Stimulated activated CD4-positive, alpha-beta T cell treated with anti-CD3 and anti-CD28 coated beads, TNF-alpha, amount 100 ng/mL, for 1 hour (primary cell): ENCODE results near the gene ARF1.
A peak's percentile ranks its signal among the peaks of the same experiment; 100 is the strongest.

Experiments
- DNase-seq, 3 donors: peaks; one replicate each; pipeline ENCODE4 v3.0.0-alpha.2; 2020; ENCODE audit warnings: low read depth in 3 of 3, low spot score in 1 of 3

Gene ARF1

DNA sequence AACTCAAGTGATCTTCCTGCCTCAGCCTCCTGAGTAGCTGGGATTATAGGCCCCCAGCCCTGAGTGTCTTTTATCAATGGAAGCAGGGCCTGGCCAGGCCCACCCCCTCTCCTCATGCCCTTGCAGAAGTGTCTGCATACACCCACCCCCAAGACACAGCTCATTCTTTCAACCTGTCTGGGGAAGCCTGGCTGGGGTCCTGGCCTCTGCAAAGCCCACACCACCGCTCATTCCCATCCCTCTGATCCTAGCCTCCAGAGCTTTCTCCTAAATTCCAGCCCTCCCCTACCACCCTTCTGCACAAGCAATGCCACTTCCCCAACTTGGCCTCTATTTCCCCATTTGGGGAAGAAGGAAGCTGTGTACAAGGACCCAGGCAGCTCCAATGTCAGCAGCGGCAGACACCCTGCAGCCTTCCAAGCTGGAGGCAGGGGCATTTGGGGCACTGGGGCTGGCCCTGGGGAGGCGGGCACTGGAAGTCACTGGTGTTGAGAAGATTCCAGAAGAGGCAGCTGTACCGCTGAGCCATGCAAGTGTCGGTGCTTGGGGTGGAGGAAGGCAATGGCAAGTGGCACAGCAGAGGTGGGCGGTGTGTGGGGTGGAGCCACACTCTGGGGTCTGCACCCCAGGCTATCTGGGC is 33.7 kb upstream of the ARF1 start:
- DNase-seq = no peak

DNA sequence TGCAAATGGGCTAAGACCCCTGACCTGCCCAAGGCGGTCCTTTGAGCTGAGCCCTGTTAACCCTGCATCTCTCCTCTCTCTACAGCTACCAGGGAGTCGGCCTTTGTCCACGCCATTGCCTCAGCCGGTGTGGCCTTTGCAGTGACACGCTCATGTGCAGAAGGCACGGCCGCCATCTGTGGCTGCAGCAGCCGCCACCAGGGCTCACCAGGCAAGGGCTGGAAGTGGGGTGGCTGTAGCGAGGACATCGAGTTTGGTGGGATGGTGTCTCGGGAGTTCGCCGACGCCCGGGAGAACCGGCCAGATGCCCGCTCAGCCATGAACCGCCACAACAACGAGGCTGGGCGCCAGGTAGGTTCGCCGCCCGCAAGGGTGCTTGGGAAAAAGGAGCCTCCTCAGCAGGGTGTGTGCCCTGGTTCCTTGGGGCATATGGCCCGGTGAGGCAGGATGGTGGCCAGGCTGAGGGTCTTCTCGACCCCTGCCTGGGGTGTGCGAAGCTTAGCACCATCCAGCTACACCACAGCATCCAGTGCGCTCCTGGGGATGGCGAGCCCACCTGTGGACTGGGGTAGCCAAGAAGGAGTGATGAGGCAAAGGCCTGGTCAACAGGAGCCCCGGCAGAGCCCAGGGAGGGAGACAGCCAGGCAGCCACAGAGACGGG is 31.8 kb upstream of the ARF1 start:
- DNase-seq = no peak

DNA sequence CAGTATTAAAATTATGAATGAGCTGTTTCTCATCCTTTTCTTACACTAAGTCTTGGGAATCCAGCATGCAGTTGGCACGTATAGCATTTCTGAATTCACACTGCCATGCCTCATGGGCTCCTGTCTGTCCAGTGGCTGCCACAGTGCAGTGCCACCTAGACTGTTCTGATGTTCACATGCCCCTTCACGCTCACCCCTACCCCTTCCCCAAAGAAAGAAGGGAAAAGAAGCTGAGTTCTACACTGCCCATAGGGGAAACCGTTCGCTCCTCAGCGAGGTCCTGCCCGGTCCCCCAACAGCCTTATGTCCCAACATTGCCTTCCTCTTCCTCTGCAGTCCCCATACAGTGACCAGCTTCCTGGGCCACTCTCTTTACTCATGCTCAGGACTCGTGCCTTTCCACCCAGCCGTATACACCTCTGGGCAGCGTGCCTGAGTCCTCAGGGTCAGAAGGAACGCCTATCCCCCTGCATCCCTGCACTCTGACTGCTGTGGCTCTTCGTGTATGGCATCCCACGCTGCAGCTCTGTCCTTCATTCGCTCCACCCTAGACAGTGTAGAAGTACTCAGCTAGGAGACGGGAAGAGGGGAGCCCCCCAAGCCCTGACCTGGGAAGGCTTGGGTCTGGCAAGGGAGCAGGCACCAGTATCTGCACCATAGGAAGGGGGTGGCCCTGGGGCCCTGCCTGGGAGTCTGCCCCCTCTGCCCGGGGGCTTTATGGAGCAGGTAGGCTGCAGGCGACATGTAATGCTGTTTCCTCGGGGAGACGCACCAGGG is 24.1 kb upstream of the ARF1 start:
- no peak for DNase-seq

DNA sequence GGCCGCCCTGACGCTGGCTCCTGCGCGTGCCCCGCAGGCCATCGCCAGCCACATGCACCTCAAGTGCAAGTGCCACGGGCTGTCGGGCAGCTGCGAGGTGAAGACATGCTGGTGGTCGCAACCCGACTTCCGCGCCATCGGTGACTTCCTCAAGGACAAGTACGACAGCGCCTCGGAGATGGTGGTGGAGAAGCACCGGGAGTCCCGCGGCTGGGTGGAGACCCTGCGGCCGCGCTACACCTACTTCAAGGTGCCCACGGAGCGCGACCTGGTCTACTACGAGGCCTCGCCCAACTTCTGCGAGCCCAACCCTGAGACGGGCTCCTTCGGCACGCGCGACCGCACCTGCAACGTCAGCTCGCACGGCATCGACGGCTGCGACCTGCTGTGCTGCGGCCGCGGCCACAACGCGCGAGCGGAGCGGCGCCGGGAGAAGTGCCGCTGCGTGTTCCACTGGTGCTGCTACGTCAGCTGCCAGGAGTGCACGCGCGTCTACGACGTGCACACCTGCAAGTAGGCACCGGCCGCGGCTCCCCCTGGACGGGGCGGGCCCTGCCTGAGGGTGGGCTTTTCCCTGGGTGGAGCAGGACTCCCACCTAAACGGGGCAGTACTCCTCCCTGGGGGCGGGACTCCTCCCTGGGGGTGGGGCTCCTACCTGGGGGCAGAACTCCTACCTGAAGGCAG is 23.4 kb upstream of the ARF1 start:
- no peak for DNase-seq

DNA sequence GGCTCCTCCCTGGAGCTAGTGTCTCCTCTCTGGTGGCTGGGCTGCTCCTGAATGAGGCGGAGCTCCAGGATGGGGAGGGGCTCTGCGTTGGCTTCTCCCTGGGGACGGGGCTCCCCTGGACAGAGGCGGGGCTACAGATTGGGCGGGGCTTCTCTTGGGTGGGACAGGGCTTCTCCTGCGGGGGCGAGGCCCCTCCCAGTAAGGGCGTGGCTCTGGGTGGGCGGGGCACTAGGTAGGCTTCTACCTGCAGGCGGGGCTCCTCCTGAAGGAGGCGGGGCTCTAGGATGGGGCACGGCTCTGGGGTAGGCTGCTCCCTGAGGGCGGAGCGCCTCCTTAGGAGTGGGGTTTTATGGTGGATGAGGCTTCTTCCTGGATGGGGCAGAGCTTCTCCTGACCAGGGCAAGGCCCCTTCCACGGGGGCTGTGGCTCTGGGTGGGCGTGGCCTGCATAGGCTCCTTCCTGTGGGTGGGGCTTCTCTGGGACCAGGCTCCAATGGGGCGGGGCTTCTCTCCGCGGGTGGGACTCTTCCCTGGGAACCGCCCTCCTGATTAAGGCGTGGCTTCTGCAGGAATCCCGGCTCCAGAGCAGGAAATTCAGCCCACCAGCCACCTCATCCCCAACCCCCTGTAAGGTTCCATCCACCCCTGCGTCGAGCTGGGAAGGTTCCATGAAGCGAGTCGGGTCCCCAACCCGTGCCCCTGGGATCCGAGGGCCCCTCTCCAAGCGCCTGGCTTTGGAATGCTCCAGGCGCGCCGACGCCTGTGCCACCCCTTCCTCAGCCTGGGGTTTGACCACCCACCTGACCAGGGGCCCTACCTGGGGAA is 22.7 kb upstream of the ARF1 start:
- DNase-seq = peak in 2 of 3 donors; percentile 26 to 49

DNA sequence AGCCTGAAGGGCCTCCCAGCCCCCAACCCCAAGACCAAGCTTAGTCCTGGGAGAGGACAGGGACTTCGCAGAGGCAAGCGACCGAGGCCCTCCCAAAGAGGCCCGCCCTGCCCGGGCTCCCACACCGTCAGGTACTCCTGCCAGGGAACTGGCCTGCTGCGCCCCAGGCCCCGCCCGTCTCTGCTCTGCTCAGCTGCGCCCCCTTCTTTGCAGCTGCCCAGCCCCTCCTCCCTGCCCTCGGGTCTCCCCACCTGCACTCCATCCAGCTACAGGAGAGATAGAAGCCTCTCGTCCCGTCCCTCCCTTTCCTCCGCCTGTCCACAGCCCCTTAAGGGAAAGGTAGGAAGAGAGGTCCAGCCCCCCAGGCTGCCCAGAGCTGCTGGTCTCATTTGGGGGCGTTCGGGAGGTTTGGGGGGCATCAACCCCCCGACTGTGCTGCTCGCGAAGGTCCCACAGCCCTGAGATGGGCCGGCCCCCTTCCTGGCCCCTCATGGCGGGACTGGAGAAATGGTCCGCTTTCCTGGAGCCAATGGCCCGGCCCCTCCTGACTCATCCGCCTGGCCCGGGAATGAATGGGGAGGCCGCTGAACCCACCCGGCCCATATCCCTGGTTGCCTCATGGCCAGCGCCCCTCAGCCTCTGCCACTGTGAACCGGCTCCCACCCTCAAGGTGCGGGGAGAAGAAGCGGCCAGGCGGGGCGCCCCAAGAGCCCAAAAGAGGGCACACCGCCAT is 21.9 kb upstream of the ARF1 start:
- DNase-seq = no peak

DNA sequence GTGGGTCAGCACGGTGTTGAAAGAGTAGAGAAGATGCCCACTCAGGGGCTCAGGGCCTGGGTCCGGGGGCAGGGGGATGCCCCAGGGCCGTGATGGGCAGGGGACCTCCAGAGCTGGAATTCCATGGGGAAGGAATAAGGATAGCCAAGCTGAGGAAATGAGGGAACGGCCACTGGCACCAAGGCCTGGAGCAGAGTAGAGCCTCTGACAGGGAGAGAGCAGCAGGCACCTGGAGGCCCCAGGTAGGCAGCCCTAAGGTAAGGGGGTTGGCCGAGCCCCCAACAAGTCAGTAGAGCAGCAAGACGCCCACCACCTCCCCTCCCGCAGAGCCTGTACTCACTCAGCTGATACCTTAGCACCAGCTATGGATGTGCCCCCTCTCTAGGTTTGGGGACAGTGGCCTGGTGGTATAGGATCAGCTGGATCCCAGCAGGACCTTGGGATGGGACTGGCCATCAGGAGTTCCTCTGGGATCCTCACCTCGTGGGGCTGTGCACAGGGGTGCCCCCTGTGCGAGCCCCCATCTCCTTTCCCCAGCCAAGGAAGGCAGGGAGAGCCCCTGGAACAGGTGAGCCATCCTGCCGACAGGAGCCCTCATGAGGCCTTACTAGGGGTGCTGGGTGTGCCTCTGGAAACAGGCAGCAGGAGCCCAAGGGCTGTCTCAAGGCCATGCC is 21.0 kb upstream of the ARF1 start:
- DNase-seq = no peak

DNA sequence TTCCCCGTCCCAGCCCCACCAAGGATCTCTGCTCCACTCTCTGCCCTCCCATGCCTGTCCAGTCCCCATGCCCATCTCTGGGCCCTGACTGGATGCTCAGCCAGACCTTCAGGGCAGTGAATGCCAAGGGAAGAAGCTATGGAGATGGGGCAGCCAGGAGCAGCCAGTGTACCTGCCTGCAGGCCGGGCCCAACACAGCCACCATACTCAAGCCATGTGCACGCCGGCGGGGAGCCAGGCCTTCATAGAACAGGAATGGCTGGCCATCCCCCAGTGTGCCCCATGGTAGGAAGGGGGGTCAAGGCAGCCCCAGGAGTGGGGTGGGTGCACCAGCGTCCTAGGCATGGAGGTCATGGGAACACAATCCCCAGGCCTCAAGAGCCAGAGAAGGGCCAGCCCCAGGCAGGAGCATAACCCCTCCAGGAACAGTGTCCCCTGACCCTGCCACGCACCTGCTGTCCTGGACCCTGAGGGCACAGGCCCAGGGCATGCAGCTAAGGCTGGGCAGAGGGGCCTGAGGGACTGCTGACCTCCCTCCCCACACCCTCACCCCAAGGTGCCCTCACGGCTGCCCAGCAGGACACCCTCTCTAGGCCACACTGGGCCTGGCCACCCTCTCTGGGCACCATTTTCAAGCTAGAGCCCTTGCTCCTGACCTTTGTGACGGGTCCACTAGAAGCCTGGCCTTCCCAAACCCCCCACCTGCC is 20.3 kb upstream of the ARF1 start:
- no peak for DNase-seq

DNA sequence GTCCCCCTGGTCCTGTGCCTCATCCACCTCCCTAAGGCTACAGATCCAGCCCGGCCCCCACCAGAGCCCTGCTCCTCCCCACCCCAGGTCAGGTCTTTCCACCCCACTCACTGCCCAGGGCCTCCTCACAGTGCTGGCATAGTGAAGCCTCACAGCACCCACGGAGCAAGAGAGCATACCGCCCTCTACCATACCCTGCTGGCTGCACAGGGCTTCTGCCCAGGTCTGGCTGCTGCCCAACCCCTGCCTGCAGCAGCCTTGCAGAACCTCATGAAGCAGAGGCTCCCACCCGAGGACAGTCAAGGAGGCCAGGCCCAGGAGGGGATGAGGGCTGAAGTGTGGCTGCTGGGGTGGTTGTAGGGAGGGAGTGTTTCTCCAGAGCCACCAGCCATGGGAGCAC is 19.7 kb upstream of the ARF1 start:
- DNase-seq = no peak

DNA sequence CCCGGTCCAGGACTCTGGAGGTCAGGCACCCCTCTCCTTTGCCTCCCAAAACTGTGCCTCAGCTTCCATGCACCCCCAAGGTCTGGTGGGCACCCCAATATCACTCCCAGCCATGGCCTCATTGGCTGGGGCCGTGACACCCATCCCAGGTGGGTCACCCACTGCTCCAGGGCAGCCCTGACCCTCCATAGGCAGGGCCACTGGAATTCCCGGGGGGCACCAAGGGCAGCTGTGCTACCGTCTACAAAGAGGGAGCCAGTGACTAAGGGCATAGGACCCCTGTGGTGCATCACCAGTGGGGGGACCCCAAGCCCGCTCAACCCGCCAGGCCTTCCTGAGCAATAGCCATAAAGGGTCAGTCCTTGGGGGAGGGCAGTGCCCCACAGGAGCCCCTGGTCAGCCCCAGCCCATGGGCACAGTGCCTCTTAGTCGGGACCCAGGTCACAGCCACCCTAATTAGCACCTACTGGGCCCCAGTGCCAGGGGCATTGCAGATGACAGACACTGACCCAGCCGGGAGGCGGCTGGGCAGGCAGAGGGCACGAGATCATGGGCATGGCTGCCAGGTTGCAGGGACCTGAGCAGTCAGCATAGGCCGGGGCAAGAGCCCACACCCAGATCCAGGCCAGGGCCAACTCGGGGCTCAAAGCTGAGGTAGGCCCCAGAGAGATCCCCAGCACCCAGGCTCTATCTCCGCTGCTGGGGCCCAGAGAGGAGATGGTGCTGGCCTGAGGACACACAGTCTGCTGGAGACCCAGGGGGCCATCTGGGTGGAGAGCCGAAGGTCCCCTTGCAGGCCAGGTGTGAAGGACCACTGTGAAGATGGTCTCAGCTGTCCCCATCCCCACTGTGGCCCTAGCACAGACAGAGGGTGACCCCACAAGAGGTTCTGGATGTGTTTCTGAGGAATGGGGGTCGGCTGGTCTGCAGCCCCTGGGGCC is 19.0 kb upstream of the ARF1 start:
- DNase-seq = no peak

DNA sequence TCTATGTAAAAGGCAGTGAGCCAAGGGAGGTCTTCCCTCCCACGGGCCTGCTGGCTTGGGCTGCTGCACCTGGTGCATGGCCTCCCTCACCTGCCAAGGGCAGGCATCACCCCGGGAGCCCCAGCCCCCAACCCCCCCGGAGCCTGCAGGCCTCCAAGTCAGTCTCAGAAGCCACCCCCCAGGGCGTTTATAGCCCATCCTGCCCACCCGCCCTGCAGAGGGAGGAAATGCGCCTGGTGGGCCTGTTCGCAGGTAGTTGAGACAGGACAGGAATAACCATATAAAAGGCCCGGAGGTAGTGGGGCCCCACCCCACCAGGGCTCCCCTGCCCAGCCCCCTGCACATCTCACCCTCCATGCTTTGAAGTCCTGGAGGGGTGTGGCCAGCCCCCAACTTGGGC is 18.2 kb upstream of the ARF1 start:
- DNase-seq = no peak

DNA sequence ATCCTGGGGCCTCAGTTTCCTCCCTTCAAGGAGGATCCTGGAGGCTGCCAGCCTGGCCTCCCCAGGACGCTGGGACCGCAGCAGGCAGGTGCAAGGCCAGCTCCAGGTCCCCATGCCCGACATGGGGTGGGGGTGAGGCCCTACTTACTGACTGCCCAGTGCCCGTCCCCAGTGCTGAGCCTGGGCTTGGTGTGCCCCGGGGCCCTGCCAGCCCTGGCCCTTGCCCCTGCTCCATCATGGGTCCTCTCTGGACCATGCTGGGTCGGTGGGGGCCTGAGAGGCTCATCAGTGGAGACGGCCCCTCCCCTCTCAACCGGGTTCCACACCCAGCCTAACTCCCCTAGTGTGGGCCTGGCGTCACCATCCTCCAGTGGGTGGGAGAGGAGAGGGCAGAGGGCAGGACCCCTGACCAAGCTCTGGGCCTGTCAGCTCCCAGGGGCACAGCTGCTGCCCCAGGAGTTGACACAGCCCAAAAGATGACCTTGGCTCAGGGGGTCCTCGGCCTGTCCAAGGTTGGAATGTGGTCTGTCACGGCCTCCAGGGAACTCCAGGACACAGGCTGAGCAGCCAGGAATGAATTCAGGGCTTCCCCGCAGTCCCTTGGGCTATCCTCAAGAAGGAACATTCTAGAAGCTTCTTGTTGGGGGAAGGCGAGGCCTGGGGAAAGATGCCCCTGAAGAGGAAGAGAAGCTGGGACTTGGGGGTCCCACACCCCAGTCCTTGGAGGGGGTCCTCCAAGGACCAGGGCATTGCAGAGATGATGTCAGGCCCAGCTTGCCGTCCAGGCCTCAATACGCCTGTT is 17.6 kb upstream of the ARF1 start:
- DNase-seq = no peak

DNA sequence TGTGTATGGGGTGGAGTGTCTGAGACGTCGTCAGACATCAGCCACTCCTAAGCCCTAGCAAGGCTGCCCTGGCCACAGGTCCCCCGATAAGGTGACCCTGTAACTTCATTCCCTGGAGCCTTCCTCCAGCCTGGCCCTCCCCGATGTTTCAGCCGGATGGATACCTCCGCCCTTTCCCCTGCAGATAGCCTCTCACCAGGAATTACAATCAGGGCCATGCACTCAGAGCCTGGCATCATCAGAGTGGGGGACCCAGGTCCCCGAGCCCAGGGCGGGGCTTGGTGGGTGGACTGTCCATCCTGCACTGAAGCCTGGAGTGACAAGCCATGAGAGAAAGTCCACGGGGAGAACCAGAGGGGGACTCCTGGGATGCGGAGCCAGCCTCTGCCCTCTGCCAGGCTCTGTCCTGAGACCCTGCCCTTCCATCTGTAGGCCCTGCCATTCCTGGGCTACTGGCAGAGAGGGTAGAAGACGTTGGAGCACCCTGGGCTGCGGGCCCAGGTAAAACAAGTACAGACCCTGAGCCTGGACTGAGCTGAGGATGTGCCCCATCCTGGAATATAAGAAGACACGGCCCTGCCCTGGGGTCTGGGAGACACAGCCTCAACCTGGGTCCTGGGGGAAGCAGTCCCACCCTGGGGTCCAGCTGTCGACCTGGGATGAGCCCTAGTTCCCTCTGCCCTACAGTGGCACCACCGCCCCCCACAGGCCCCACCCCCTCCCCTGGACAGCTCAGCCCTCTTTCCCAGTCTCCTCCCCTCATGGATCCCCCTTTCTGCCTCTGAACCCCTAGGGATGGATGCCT is 16.8 kb upstream of the ARF1 start:
- no peak for DNase-seq

DNA sequence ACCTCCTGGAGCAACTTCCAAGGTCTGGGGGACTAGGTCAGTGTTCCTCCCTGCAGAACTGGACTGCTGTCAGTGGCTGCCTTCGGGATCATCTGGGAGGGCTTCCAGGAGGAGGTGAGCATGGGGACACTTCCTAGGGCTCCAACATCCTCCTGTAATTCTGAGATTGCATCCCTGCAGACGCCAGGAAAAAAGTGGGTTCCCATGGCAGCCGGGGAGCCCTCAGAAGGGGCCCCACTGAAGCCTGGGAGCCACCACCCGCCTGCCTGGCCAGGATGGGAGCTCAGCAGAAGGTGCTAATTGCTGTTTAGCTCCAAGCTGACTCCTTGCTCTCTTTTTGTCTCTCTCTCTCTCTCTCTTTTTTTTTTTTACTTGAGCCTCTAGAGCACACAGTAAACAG is 16.1 kb upstream of the ARF1 start:
- DNase-seq = no peak

DNA sequence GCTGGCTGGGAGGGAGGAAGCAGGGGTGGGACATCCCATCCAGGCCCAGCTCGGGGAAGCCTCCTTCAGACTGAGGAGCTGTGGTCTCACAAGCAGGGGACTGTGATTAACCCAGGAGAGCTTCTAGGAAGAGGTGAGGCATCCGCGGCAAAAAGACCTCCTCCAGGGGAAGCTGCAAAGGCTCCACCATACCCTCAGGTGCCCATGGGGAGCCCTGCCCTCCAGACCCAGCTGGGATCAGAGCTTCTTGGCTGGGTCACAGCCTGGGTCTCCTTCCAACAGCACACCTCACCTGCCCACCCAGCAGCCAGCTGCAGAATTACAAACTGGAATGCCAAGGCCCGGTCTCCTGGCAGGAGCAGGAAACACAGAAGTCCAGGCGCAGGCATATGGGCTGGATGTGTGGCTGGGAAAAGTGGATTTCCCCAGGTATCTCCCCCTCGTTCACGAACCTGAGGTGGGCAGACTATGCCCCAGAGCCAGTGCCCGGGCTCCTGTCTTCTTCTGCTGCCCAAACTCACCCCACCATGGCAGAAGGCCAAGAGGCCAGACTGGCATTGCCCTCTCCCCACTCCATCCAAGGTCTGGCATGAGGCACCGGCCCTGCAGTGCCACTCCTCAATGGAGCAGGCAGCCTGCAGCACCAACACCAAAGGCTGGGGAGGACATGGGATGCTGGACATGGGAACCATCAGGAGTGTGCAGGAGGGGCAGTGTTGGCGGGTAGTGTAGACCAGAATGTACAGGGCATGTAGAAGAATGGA is 15.4 kb upstream of the ARF1 start:
- no peak for DNase-seq

DNA sequence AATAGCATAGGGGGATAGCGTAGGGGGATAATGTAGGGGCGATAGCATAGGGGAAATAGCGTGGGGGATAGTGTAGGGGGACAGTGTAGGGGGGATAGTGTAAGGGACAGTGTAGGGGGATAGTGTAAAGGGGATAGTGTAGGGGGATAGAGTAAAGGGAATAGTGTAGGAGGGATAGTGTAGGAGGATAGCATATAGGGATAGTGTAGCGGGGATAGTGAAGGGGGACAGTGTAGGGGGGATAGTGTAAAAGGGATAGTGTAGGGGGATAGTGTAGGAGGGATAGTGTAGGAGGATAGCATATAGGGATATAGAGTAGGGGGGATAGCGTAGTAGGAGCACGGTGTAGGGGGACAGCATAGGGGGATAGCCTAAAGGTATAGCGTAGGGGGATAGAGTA is 14.1 kb upstream of the ARF1 start:
- DNase-seq = no peak
